A673 (cell line): ENCODE data around the gene RCBTB2.

Experiments
- CTCF ChIP-seq: fragments of 300-800, 200-600 bp; sonication (generic); conservative IDR thresholded peaks from 2 replicates; pipeline ENCODE4 v1.5.1; 2017; ENCODE audit warnings: low read depth, mild to moderate bottlenecking, antibody characterized with exemption, low read length, moderate library complexity, mixed read lengths
- EZH2 ChIP-seq: fragments of 200-600 bp; sonication (generic); IDR thresholded peaks from 2 replicates; pipeline ENCODE4 v1.6.1; 2017; ENCODE audit warnings: borderline replicate concordance, low read depth, mild to moderate bottlenecking, mixed read lengths, antibody characterized with exemption, low read length; ENCODE audit not compliant: poor library complexity, severe bottlenecking

GRCh38 chr13:48580896-48581295 is 48.0 kb upstream of the RCBTB2 start:
- TF ChIP-seq CTCF (no peak), EZH2 (no peak)
